ENCODE results near the gene UPK2. TPM values are rescaled to one million over a fixed set of nuclear protein-coding genes. Genes with fewer than 3 reads are reported as not detected.

Gene UPK2
- polyA plus RNA-seq, 2 donors: 1.1 to 11.2 TPM

- no peaks in the 10 kb centered on the region for H3K27me3 ChIP-seq (ENCODE audit: control insufficient read depth in 1 of 2, insufficient read depth in 2 of 2, low read length in 2 of 2)
- WGBS, 2 donors: 35 to 68% methylated on average over 1 of the region's 1 CpG
- H3K4me3 ChIP-seq (ENCODE audit: low read depth in 1 of 2, low read length in 2 of 2): no peak overlapping the region
- H3K27ac ChIP-seq (ENCODE audit: low read depth in 2 of 2, low read length in 1 of 2): no peak overlapping the region
- peaks cover 0 to 14% of the 10 kb centered on the region in 2 donors for H3K36me3 ChIP-seq (ENCODE audit: control insufficient read depth in 2 of 2, insufficient read depth in 2 of 2, low read length in 1 of 2)
- no peaks in the 10 kb centered on the region for H3K9me3 ChIP-seq (ENCODE audit: control insufficient read depth in 2 of 2, insufficient read depth in 1 of 2, low read depth in 1 of 2, low read length in 1 of 2)
- peaks cover 2 to 10% of the 10 kb centered on the region in 2 donors for H3K4me1 ChIP-seq (ENCODE audit: control insufficient read depth in 2 of 2, insufficient read depth in 2 of 2, low read length in 1 of 2)
Measured at GRCh38 chr11:119000906-119001305, 44.8 kb downstream of the UPK2 start.

- no peaks in the 10 kb centered on the region for H3K27me3 ChIP-seq (ENCODE audit: control insufficient read depth in 1 of 2, insufficient read depth in 2 of 2, low read length in 2 of 2)
- H3K4me3 ChIP-seq (ENCODE audit: low read depth in 1 of 2, low read length in 2 of 2): no peak overlapping the region
- no peaks in the 10 kb centered on the region for H3K4me1 ChIP-seq (ENCODE audit: control insufficient read depth in 2 of 2, insufficient read depth in 2 of 2, low read length in 1 of 2)
- H3K9me3 ChIP-seq (ENCODE audit: control insufficient read depth in 2 of 2, insufficient read depth in 1 of 2, low read depth in 1 of 2, low read length in 1 of 2): no peaks in the 10 kb centered on the region
- WGBS, 2 donors: 83 to 89% methylated on average over 4 of the region's 4 CpGs
- peaks cover 0 to 16% of the 10 kb centered on the region in 2 donors for H3K36me3 ChIP-seq (ENCODE audit: control insufficient read depth in 2 of 2, insufficient read depth in 2 of 2, low read length in 1 of 2)
- H3K27ac ChIP-seq (ENCODE audit: low read depth in 2 of 2, low read length in 1 of 2): no peak overlapping the region
Measured at GRCh38 chr11:119006656-119007055, 50.6 kb downstream of the UPK2 start.

Other genes starting within 250 kb of the UPK2 start
- gene DDX6, start 165.1 kb upstream of the UPK2 start, polyA plus RNA-seq: 10 to 100 TPM; 18.4 to 22.6 TPM
- gene CXCR5, start 72.4 kb upstream of the UPK2 start, polyA plus RNA-seq: under 1 TPM; 0.11 to 0.18 TPM
- 10 to 100 TPM in 1 of 2 donors, 1 to 10 TPM in 1; 8.5 to 30.4 TPM for gene BCL9L, start 30.4 kb upstream of the UPK2 start, polyA plus RNA-seq
- gene FOXR1, start 15.5 kb downstream of the UPK2 start, polyA plus RNA-seq: not detected
- gene CENATAC, start 41.8 kb downstream of the UPK2 start, polyA plus RNA-seq: 10 to 100 TPM; 18.2 to 52.1 TPM
- gene RPS25, start 62.0 kb downstream of the UPK2 start, polyA plus RNA-seq: 1,000 to 10,000 TPM; 1,420 to 2,000 TPM
- gene TRAPPC4, start 62.5 kb downstream of the UPK2 start, polyA plus RNA-seq: 10 to 100 TPM; 11.7 to 32.5 TPM
- 1 to 10 TPM; 7.3 to 9.3 TPM for gene SLC37A4, start 74.6 kb downstream of the UPK2 start, polyA plus RNA-seq
- gene HYOU1, start 100.9 kb downstream of the UPK2 start, polyA plus RNA-seq: 10 to 100 TPM; 32.9 to 39.1 TPM
- gene VPS11, start 111.5 kb downstream of the UPK2 start, polyA plus RNA-seq: 10 to 100 TPM; 22.4 to 29.0 TPM
- gene HMBS, start 128.6 kb downstream of the UPK2 start, polyA plus RNA-seq: 10 to 100 TPM; 18.0 to 24.2 TPM
- 10 to 100 TPM; 16.5 to 21.5 TPM for gene DPAGT1, start 145.6 kb downstream of the UPK2 start, polyA plus RNA-seq
- gene C2CD2L, start 151.0 kb downstream of the UPK2 start, polyA plus RNA-seq: 10 to 100 TPM in 1 of 2 donors, 1 to 10 TPM in 1; 8.4 to 13.1 TPM
- gene HINFP, start 165.3 kb downstream of the UPK2 start, polyA plus RNA-seq: 10 to 100 TPM in 1 of 2 donors, 1 to 10 TPM in 1; 9.1 to 16.0 TPM
- under 1 TPM; 0.21 to 0.81 TPM for gene ABCG4, start 192.8 kb downstream of the UPK2 start, polyA plus RNA-seq
- 10 to 100 TPM; 24.9 to 38.8 TPM for gene NLRX1, start 212.4 kb downstream of the UPK2 start, polyA plus RNA-seq
- under 1 TPM; 0.05 to 0.41 TPM for gene NHERF4, start 229.2 kb downstream of the UPK2 start, polyA plus RNA-seq

Measured in esophagus (tissue), 2 donors.